Measurements from ENCODE around the gene LENG1. TPM values are rescaled to one million over a fixed set of nuclear protein-coding genes. Genes with fewer than 3 reads are reported as not detected.

Gene LENG1
- total RNA-seq, 1 donor from 2014 or later, result 7.1 TPM

DNA sequence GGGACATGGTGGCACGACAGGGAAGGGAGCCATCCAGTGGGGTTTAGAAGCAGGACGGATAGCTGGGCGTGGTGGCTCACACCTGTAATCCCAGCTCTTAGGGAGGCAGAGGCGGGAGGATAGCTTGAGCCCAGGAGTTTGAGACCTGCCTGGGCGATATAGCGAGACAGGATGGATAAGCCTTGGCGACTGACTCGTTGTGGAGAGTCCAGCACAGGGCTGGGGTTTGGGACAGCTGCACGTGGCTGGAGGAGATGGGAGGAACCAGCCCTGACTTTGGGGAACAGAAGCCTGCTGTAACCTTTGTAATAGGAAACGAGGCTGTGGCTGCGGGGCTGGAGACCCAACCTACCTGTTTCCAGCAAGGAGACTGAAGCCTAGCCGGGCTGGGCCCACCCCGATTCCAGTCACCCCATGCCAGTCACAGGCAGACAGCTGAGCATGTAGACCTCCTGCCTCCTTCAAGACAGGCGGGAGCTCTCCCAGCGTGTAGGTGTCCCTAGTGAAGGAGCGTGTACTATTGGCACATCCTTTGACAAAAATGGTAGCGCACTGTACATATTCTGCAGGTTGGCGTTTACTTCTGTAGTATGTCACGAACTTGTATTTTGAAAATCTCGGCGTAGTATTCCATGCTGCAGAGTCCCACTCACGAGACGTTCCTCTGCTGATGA, 8.0 kb downstream of the LENG1 start:
- H3K36me3 Mint-ChIP-seq (ENCODE audit: unreplicated experiment), result peaks cover 48% of the 10 kb centered on the region
- H3K4me1 Mint-ChIP-seq (ENCODE audit: unreplicated experiment), result peaks cover 7% of the 10 kb centered on the region
- H3K27ac Mint-ChIP-seq (ENCODE audit: unreplicated experiment), result no peak overlapping the region
- DNase-seq (ENCODE audit: extremely low spot score, unreplicated experiment), result no peak
- no peaks in the 10 kb centered on the region for H3K9me3 Mint-ChIP-seq (ENCODE audit: unreplicated experiment)
- no peak overlapping the region for H3K4me3 Mint-ChIP-seq (ENCODE audit: unreplicated experiment)
- TF ChIP-seq, protein P1, sequence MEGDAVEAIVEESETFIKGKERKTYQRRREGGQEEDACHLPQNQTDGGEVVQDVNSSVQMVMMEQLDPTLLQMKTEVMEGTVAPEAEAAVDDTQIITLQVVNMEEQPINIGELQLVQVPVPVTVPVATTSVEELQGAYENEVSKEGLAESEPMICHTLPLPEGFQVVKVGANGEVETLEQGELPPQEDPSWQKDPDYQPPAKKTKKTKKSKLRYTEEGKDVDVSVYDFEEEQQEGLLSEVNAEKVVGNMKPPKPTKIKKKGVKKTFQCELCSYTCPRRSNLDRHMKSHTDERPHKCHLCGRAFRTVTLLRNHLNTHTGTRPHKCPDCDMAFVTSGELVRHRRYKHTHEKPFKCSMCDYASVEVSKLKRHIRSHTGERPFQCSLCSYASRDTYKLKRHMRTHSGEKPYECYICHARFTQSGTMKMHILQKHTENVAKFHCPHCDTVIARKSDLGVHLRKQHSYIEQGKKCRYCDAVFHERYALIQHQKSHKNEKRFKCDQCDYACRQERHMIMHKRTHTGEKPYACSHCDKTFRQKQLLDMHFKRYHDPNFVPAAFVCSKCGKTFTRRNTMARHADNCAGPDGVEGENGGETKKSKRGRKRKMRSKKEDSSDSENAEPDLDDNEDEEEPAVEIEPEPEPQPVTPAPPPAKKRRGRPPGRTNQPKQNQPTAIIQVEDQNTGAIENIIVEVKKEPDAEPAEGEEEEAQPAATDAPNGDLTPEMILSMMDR (IDR thresholded peaks at IDR 0.05), result no peak
- no peaks in the 10 kb centered on the region for H3K27me3 Mint-ChIP-seq (ENCODE audit: unreplicated experiment)

DNA sequence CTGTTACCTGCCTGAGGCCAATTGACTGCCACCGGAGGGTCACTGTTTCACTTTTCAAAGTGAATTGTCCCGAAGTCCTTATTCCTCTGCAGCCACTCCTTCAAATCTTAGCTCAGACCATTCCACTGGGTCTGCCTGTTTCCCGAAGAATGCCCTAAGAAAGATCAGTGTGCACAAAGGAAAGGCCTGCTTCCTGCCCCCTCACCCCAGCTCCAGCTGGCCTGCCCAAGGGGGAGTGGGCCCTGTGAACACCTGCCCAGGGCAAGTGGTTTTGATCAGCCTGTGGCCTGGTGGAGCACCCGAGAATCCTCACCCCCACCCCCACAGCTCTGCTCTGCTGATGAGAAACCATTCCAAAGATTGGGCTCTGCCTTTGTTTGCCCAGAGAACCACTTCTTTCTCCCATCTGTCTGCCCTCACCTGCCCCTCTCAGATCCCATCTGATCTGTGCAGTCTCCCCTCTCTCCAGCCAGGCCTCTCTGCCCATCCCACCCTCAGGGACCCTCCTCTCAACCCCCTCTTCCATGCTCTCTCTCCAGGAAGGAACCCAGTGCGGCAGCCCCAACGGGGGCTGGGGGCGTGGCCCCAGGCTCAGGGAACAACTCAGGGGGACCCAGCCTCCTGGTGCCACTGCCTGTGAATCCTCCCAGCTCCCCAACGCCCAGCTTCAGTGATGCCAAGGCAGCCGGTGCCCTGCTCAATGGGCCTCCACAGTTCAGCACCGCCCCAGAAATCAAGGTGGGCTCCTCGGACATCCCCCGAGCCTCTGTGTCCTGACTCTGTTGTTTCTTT, 10.3 kb downstream of the LENG1 start:
- peaks cover 7% of the 10 kb centered on the region for H3K4me1 Mint-ChIP-seq (ENCODE audit: unreplicated experiment)
- no peaks in the 10 kb centered on the region for H3K9me3 Mint-ChIP-seq (ENCODE audit: unreplicated experiment)
- TF ChIP-seq, protein P1 (IDR thresholded peaks at IDR 0.05), result no peak
- peaks cover 51% of the 10 kb centered on the region for H3K36me3 Mint-ChIP-seq (ENCODE audit: unreplicated experiment)
- DNase-seq (ENCODE audit: extremely low spot score, unreplicated experiment), result no peak
- no peak overlapping the region for H3K4me3 Mint-ChIP-seq (ENCODE audit: unreplicated experiment)
- no peaks in the 10 kb centered on the region for H3K27me3 Mint-ChIP-seq (ENCODE audit: unreplicated experiment)
- H3K27ac Mint-ChIP-seq (ENCODE audit: unreplicated experiment), result no peak overlapping the region

DNA sequence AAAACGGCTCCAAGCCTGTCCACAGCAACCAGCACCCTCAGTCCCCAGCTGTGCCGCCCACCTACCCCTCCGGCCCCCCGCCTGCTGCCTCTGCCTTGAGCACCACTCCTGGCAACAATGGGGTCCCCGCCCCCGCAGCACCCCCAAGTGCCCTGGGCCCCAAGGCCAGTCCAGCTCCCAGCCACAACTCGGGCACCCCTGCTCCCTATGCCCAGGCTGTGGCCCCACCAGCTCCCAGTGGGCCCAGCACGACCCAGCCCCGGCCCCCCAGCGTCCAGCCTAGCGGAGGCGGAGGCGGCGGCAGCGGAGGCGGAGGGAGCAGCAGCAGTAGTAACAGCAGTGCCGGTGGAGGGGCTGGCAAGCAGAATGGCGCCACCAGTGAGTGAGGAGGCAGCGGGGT, 11.4 kb downstream of the LENG1 start:
- TF ChIP-seq, protein P1 (IDR thresholded peaks at IDR 0.05), result no peak
- Mint-ChIP-seq H3K27ac (ENCODE audit: unreplicated experiment) (no peak overlapping the region), H3K27me3 (ENCODE audit: unreplicated experiment) (no peaks in the 10 kb centered on the region), H3K4me1 (ENCODE audit: unreplicated experiment) (peaks cover 2% of the 10 kb centered on the region), H3K36me3 (ENCODE audit: unreplicated experiment) (peaks cover 53% of the 10 kb centered on the region), H3K9me3 (ENCODE audit: unreplicated experiment) (no peaks in the 10 kb centered on the region), H3K4me3 (ENCODE audit: unreplicated experiment) (no peak overlapping the region)
- no peak for DNase-seq (ENCODE audit: extremely low spot score, unreplicated experiment)

DNA sequence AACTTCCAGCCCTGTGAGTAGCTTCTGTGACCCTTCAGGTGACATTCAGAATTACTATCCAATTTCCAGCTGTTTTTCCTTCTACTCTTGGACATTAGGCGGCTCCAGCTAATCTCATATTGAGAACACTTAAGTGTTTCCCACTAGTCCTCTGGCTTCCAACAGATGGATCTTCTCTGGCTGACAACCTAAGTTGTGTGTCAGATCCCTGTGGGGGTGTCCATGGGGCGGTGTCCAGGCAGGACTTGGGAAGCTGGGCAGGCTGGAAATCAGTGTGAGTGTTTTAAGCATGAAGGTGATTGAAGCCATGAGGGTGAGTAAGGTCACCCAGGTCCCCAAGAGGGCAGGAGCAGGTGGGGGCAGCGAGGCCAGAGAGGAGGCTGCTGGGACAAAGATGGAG, 11.8 kb downstream of the LENG1 start:
- DNase-seq (ENCODE audit: extremely low spot score, unreplicated experiment), result no peak
- Mint-ChIP-seq H3K27me3 (ENCODE audit: unreplicated experiment) (no peaks in the 10 kb centered on the region), H3K4me1 (ENCODE audit: unreplicated experiment) (no peaks in the 10 kb centered on the region), H3K4me3 (ENCODE audit: unreplicated experiment) (no peak overlapping the region), H3K9me3 (ENCODE audit: unreplicated experiment) (no peaks in the 10 kb centered on the region), H3K27ac (ENCODE audit: unreplicated experiment) (no peak overlapping the region), H3K36me3 (ENCODE audit: unreplicated experiment) (peaks cover 53% of the 10 kb centered on the region)
- TF ChIP-seq, protein P1 (IDR thresholded peaks at IDR 0.05), result no peak

DNA sequence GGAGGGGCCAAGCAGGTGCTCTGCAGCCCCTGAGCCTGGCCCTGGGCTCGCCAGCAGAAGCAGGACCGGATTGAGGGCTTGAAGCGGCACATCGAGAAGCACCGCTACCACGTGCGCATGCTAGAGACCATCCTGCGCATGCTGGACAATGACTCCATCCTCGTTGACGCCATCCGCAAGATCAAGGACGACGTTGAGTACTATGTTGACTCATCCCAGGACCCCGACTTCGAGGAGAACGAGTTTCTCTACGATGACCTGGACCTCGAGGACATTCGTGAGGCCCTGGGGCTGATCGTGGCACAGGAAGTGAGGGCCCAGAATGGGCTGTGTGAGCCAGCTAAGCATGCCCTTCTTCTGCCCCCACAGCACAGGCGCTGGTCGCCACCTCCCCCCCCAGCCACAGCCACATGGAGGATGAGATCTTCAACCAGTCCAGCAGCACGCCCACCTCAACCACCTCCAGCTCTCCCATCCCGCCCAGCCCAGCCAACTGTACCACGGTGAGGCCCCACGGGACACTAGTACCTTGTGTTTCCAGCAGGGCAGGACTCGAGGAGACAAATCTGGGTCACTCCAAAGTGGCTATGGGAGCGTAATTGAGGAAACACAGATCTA, 13.9 kb downstream of the LENG1 start:
- Mint-ChIP-seq H3K36me3 (ENCODE audit: unreplicated experiment) (peaks cover 48% of the 10 kb centered on the region), H3K27me3 (ENCODE audit: unreplicated experiment) (no peaks in the 10 kb centered on the region), H3K4me3 (ENCODE audit: unreplicated experiment) (no peak overlapping the region), H3K9me3 (ENCODE audit: unreplicated experiment) (no peaks in the 10 kb centered on the region), H3K4me1 (ENCODE audit: unreplicated experiment) (peaks cover 3% of the 10 kb centered on the region), H3K27ac (ENCODE audit: unreplicated experiment) (no peak overlapping the region)
- TF ChIP-seq, protein P1 (IDR thresholded peaks at IDR 0.05), result no peak
- no peak for DNase-seq (ENCODE audit: extremely low spot score, unreplicated experiment)
